Neural cell (in vitro differentiated cells): ENCODE measurements around the gene CELF5.

Experiments used
- CTCF ChIP-seq: fragments of 450-650 bp; IDR thresholded peaks from 2 replicates; pipeline ENCODE4 v1.5.1; 2014; ENCODE audit warnings: antibody characterized with exemption, mild to moderate bottlenecking, moderate library complexity; ENCODE audit not compliant: poor library complexity, severe bottlenecking
- POLR2AphosphoS5 ChIP-seq: IDR thresholded peaks from 2 replicates; pipeline ENCODE4 v1.6.1; 2012
- RAD21 ChIP-seq: fragments of 450-650 bp; conservative IDR thresholded peaks from 2 replicates; pipeline ENCODE4 v1.6.1; 2014; ENCODE audit warnings: antibody characterized with exemption, mild to moderate bottlenecking, moderate library complexity
- REST ChIP-seq: IDR thresholded peaks from 2 replicates; pipeline ENCODE4 v1.6.1; 2012; ENCODE audit warnings: borderline replicate concordance

- TF ChIP-seq CTCF: no peak
- no peak for TF ChIP-seq RAD21
- TF ChIP-seq REST: no peak
- TF ChIP-seq POLR2AphosphoS5: no peak
Observed at GRCh38 chr19:3266792-3267514, 42.5 kb downstream of the CELF5 start.
